Osteoblast (primary cell): ENCODE data around the gene SMNDC1. TPM values are rescaled to one million over a fixed set of nuclear protein-coding genes. Genes with fewer than 3 reads are reported as not detected.

ENCODE experiments used
- DNase-seq: peaks from one replicate; pipeline ENCODE4 v3.0.0; 2011; ENCODE audit warnings: low spot score, mixed read lengths; ENCODE audit not compliant: insufficient read length; ENCODE audit errors: missing footprints
- H2AFZ ChIP-seq: 2 replicates; pipeline ENCODE4 v1.6.0; 2011; ENCODE audit warnings: mild to moderate bottlenecking, low read length
- H3K27ac ChIP-seq: 2 replicates; pipeline ENCODE4 v1.5.1; 2011; ENCODE audit warnings: mild to moderate bottlenecking, low read depth, low read length, moderate library complexity
- H3K27me3 ChIP-seq: 2 replicates; pipeline ENCODE4 v1.6.0; 2012; ENCODE audit warnings: mild to moderate bottlenecking, control low read depth, inconsistent platforms, low read length, moderate library complexity; ENCODE audit not compliant: insufficient read depth
- H3K36me3 ChIP-seq: 2 replicates; pipeline ENCODE4 v1.5.1; 2011; ENCODE audit warnings: mild to moderate bottlenecking, low read length, control low read depth, moderate library complexity; ENCODE audit not compliant: insufficient read depth
- H3K4me1 ChIP-seq: 2 replicates; pipeline ENCODE4 v1.5.1; 2011; ENCODE audit warnings: mild to moderate bottlenecking, low read length, control low read depth, moderate library complexity; ENCODE audit not compliant: insufficient read depth
- H3K4me2 ChIP-seq: 2 replicates; pipeline ENCODE4 v1.6.0; 2011; ENCODE audit warnings: mild to moderate bottlenecking, low read length; ENCODE audit not compliant: insufficient read depth
- H3K4me3 ChIP-seq: fragments of 200-600 bp; sonication (generic); 3 replicates; pipeline ENCODE4 v1.5.1; 2012; ENCODE audit warnings: mild to moderate bottlenecking, low read length, inconsistent platforms; ENCODE audit not compliant: insufficient read depth
- H3K79me2 ChIP-seq: 2 replicates; pipeline ENCODE4 v1.6.0; 2012; ENCODE audit warnings: mild to moderate bottlenecking, low read length, control low read depth, inconsistent platforms; ENCODE audit not compliant: insufficient read depth
- H3K9me3 ChIP-seq: 2 replicates; pipeline ENCODE4 v1.5.1; 2011; ENCODE audit warnings: low read depth, low read length, control low read depth
- H4K20me1 ChIP-seq: 2 replicates; pipeline ENCODE4 v1.6.0; 2012; ENCODE audit warnings: mild to moderate bottlenecking, low read length, control low read depth; ENCODE audit not compliant: insufficient read depth
- total RNA-seq: library from RNA; depleted of rRNA; stranded (reverse); fragments of >200 nt; gene quantifications from 2 replicates; pipeline ENCODE4 v1.2.3, GENCODE V29; 2012
- TF ChIP-seq, protein P1 (sequence below): IDR thresholded peaks from 2 replicates; pipeline ENCODE4 v1.5.1; 2011; ENCODE audit warnings: mild to moderate bottlenecking, low read depth, low read length, moderate library complexity; ENCODE audit errors: extremely low read depth

SMNDC1 gene
- total RNA-seq, 1 donor, result 6.9 TPM

DNA sequence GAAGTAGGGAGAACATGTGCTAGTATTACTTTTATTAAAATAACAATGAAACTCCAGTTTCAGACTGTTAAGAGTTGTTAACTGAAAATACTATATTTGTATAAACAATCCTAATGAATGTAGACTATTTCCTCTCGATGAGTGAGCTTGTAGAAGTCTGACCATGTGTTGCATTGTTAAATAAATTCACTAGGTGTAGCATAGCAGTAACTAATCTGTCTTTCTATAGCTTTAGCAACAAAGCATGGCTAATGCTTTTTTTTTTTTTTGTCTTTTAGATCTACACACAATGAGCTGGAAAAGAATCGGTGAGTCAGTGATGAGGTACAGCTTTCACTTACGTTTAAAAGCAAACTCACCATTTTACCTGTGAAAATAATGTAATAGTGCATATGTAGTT, 60.2 kb downstream of the SMNDC1 start:
- Histone ChIP-seq H3K4me1 (no peaks in the 10 kb centered on the region), H3K36me3 (no peaks in the 10 kb centered on the region), H3K4me3 (no peak overlapping the region), H3K79me2 (no peaks in the 10 kb centered on the region), H3K9me3 (no peaks in the 10 kb centered on the region), H3K27me3 (no peaks in the 10 kb centered on the region), H3K27ac (no peak overlapping the region), H4K20me1 (no peaks in the 10 kb centered on the region), H2AFZ (no peak overlapping the region), H3K4me2 (no peak overlapping the region)
- DNase-seq, result no peak
- TF ChIP-seq, protein P1, sequence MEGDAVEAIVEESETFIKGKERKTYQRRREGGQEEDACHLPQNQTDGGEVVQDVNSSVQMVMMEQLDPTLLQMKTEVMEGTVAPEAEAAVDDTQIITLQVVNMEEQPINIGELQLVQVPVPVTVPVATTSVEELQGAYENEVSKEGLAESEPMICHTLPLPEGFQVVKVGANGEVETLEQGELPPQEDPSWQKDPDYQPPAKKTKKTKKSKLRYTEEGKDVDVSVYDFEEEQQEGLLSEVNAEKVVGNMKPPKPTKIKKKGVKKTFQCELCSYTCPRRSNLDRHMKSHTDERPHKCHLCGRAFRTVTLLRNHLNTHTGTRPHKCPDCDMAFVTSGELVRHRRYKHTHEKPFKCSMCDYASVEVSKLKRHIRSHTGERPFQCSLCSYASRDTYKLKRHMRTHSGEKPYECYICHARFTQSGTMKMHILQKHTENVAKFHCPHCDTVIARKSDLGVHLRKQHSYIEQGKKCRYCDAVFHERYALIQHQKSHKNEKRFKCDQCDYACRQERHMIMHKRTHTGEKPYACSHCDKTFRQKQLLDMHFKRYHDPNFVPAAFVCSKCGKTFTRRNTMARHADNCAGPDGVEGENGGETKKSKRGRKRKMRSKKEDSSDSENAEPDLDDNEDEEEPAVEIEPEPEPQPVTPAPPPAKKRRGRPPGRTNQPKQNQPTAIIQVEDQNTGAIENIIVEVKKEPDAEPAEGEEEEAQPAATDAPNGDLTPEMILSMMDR, result no peak

DNA sequence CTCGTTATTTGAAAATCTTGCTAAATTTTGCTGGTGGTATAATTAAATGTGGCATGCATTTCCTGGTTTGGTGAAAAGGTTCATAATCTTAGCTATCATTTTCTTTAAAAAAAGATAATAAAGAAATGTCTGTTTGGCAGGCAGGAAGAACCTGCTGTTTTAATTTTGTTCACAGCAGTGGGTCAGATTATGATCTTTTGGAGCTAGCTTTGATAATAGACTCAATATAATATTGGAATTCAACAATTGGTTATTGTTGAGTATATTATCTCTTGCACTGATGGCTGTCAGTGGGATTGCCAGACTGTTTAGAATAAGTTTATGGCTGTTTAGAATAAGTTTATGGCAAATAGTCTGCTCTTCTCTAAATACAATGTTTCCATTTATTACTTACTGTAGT, 62.2 kb downstream of the SMNDC1 start:
- Histone ChIP-seq H3K27me3 (no peaks in the 10 kb centered on the region), H3K4me2 (no peak overlapping the region), H3K9me3 (no peaks in the 10 kb centered on the region), H3K4me3 (no peak overlapping the region), H3K79me2 (no peaks in the 10 kb centered on the region), H3K27ac (no peak overlapping the region), H3K36me3 (no peaks in the 10 kb centered on the region), H3K4me1 (no peaks in the 10 kb centered on the region), H4K20me1 (no peaks in the 10 kb centered on the region), H2AFZ (no peak overlapping the region)
- TF ChIP-seq, protein P1, result no peak
- DNase-seq, result no peak

DNA sequence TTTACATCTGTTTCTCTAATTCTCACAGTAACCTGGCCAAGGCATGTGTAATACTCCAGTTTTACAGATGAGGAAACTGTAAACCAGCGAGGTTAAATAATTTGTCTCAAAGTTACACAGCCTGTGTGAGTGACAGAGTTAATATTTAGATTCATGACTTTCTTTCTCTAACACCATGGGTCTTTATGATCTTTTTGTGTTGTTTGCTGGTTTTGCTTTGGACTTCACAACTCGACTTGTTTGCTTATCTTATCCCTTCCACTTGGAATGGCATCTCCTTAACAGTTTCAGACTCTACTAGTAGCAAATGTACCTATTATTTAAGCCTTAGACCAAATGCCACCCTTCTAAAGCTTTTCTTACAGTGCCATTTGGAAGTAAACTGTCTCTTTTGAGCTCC, 62.9 kb downstream of the SMNDC1 start:
- Histone ChIP-seq H3K4me2 (no peak overlapping the region), H3K79me2 (no peaks in the 10 kb centered on the region), H3K27ac (no peak overlapping the region), H3K4me1 (no peaks in the 10 kb centered on the region), H3K9me3 (no peaks in the 10 kb centered on the region), H3K36me3 (no peaks in the 10 kb centered on the region), H4K20me1 (no peaks in the 10 kb centered on the region), H3K4me3 (no peak overlapping the region), H3K27me3 (no peaks in the 10 kb centered on the region), H2AFZ (no peak overlapping the region)
- DNase-seq, result no peak
- TF ChIP-seq, protein P1, result no peak

DNA sequence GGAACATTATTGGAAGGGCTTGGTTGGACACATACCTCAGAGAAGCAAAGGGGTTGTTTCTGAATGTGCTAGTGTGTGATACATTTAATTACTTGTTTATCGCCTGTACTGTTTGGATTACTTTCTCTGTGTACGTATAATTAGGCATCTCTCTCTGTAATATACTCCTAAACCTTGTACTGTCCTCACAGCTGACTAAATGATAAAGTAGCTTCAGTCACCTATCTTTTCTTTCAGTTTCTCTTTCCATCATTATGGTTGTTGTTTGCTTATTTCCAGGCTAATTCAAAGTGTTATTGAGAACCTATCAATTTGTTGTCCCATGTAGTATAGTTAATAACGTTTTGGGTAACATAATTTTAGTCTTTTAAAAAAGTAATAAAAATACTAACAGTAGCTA, 63.3 kb downstream of the SMNDC1 start:
- H3K4me3 ChIP-seq, result no peak overlapping the region
- TF ChIP-seq, protein P1, result no peak
- H3K27ac ChIP-seq, result no peak overlapping the region
- no peaks in the 10 kb centered on the region for H3K4me1 ChIP-seq
- H3K79me2 ChIP-seq, result no peaks in the 10 kb centered on the region
- no peaks in the 10 kb centered on the region for H3K27me3 ChIP-seq
- no peak overlapping the region for H3K4me2 ChIP-seq
- H4K20me1 ChIP-seq, result no peaks in the 10 kb centered on the region
- H3K36me3 ChIP-seq, result no peaks in the 10 kb centered on the region
- H2AFZ ChIP-seq, result no peak overlapping the region
- no peak for DNase-seq
- H3K9me3 ChIP-seq, result no peaks in the 10 kb centered on the region

Other genes with a start within 250 kb of the SMNDC1 start
- gene MXI1, start 97.3 kb downstream of the SMNDC1 start, total RNA-seq, result 39.5 and 41.6 TPM in 2 replicates
- gene DUSP5, start 193.0 kb upstream of the SMNDC1 start, total RNA-seq, result 8.5 and 10.1 TPM in 2 replicates